IPS DF 4.7 (cell line): ENCODE measurements around the gene LRRK1.

ENCODE experiments used
- DNase-seq: peaks from one replicate; pipeline ENCODE4 v3.0.0-alpha.2; 2013; ENCODE audit warnings: low spot score; ENCODE audit errors: extremely low read depth

The LRRK1 gene, protein sequence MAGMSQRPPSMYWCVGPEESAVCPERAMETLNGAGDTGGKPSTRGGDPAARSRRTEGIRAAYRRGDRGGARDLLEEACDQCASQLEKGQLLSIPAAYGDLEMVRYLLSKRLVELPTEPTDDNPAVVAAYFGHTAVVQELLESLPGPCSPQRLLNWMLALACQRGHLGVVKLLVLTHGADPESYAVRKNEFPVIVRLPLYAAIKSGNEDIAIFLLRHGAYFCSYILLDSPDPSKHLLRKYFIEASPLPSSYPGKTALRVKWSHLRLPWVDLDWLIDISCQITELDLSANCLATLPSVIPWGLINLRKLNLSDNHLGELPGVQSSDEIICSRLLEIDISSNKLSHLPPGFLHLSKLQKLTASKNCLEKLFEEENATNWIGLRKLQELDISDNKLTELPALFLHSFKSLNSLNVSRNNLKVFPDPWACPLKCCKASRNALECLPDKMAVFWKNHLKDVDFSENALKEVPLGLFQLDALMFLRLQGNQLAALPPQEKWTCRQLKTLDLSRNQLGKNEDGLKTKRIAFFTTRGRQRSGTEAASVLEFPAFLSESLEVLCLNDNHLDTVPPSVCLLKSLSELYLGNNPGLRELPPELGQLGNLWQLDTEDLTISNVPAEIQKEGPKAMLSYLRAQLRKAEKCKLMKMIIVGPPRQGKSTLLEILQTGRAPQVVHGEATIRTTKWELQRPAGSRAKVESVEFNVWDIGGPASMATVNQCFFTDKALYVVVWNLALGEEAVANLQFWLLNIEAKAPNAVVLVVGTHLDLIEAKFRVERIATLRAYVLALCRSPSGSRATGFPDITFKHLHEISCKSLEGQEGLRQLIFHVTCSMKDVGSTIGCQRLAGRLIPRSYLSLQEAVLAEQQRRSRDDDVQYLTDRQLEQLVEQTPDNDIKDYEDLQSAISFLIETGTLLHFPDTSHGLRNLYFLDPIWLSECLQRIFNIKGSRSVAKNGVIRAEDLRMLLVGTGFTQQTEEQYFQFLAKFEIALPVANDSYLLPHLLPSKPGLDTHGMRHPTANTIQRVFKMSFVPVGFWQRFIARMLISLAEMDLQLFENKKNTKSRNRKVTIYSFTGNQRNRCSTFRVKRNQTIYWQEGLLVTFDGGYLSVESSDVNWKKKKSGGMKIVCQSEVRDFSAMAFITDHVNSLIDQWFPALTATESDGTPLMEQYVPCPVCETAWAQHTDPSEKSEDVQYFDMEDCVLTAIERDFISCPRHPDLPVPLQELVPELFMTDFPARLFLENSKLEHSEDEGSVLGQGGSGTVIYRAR (N-terminal part only)

DNA sequence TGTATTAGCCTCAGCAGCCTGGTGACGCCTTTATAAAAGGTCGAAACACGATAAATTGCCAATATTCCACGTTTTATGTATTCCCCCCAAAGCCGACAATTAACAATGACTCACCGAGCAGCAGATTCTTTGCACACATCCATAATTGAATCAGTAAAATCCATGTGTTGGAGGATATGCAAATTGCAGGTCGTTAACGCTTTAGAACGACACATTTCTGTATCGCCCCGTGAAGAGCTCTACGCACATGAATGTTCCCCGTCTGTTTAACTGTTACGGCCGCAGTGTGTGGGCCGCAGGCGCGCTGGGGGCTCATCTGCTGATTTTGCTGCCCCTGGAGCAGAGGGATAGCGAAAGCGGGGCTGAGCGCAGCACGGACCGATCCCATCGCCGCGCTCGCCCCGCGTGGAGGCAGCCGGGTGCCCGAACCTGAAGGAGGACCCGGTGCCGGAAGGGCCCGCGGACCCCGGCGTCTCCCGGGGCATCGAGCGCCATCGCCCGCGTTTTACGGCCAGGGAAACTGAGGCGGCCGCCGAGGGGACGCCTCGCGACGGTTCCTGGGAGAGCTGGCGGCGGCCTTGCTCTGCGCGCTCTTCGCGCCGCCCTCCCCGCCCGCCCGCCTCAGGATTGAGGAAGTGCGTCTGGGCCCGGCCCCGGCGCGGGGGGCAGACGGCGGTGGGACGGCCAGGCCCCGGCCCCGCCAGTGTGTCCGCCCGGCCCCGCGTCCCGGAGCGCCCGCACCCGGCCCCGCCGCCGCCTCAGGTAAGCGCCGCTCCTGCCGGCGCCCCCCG is at the start of gene LRRK1:
Gene LRRK1 (plus strand): TSS at position 668 of the 791 bp plus-strand sequence. CDS start 5,276 bp downstream, outside the sequence.
- DNase-seq, result no peak

DNA sequence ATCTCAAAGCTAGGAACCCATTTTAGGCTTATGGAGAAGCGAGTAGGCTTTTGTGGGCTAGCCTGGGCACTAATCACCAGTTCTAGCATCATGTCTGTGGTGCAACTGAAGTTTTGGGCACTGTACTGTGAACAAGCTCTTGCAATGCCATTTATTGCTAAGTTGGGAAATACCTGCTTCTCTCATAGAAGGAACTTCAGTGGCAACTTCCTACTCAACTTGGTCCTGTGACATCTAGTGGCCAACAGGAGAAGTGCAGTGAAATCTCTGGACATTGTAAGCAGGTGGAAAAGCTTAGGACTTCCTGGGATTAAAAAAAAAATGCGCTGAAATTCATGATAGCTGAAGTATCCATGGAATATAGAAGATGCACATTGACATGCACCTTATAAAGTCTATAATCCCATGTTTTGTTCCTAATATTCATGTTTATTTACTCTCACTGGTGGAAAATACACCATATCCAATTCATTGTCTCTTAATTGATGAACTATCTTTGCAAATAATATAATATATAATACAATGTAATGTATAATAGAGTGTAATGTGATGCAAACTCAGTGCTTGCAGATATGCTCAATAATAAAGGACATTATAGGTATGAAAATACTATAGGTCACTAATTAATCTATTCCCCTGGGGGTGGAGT is 46.0 kb upstream of the LRRK1 start:
- DNase-seq, result no peak

DNA sequence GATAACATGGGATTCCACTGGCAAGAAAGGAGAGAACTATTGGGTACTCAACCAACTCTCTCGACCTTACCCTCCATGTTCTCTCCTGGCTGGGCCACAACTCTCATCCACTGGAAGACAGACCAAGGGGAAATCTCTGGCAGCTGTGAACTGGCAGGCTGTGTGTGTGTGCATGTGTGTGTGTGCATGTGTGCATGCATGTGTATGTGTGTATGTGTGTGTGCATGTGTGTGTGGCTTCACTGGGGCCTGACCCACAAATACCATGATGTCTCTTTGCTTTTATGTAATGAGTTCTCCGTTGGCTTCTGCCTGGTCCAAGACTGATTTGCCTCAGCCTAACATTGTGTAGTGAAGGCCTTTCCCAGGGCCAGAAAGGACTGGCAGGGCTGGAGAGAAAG is 43.7 kb upstream of the LRRK1 start:
- DNase-seq, result no peak

DNA sequence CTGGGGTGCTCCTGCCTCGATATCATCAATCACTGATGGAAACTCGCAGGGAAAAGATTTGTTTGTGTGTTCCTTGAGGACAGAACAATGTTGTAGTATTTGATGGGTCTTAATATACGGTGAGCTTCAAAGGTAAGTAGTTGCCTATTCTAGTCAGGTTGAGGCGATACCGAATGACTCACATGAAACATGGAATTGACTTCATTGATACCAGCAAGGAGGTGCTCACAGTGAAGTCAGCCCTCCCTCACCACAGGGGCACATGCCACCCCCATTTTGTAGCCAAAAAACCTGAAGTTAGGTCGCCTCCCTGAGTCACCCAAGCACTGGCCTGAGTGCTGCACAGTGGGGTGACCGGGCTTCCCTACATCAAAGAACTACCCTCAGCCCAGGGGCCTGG is 43.2 kb upstream of the LRRK1 start:
- no peak for DNase-seq

DNA sequence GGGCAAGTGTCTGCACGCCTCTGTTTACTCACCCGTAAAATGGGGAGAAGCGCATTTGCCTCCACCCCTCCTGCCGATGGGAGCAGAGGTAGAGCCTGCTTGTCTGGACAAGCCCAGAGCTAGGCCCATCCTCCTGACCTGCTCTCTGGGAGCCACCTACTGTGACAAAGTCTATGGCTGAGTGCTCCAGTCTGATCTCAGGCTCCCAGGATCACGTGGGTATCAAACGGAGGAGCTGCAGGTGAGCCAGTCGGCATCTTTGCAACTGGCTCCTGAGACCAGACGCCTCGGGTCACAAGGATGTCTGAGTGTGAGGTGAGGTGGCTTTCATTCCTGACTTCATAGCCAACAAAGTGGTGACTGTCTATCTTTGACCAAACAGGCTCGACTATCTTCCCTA is 41.6 kb upstream of the LRRK1 start:
- no peak for DNase-seq

DNA sequence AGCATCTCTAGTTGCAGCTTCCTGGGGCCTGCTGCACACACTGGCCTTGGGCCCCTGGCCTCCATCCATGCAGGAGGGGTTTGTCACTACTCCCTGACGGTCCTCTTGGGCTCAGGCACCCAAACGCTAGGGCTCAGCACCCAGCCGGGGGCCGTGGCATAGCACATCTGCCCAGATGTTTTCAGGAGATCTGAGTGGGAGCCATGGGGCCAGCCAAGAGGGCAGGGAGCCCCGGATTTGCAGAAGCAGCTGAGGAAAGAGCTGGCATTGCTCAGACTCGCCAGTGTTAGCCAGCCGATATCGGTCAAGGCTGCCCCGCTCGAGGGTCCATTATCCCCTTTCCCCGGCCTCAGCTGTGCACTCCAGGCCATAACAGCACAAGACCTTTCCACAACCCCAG is 41.0 kb upstream of the LRRK1 start:
- no peak for DNase-seq

DNA sequence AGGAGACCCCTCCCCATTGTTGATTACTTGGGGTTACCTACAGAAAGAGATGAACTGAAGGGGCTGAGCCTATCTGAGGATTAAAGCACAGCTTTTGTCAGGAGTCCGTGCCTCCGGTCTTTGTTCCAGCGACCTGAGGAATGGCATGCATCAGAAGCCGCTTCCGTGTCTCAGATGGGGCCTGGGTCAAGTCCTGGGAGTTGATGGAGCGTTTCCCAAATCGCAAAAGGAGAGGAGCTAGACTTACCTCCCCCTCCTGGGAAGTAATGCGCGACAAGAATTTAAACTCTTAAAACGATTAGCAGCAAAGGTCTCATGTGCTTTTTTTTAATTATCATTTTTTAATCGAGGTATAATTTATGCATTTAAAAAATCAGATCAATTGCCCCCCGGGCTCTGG is 40.5 kb upstream of the LRRK1 start:
- DNase-seq, result no peak

DNA sequence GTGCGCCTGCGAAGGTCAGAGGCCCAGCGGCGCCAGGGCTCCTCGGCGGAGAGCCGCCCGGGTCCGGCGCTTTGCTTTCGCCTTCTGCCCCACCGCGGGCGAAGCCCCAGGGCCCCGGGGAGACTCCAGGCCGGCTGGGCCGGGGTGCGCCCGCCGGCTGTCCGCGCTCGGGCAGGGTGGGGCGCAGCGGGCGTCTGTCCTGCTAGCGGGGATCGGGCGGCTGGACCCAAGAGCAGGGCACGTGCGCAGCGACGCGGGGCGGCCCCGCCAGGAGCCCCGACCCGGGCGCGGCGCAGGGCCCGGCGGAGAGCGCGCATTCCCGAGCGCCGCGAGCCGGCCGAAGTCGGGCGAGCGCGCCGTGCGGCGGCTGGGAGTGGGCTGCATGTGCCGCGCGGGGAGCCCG is 40.1 kb upstream of the LRRK1 start:
- no peak for DNase-seq

DNA sequence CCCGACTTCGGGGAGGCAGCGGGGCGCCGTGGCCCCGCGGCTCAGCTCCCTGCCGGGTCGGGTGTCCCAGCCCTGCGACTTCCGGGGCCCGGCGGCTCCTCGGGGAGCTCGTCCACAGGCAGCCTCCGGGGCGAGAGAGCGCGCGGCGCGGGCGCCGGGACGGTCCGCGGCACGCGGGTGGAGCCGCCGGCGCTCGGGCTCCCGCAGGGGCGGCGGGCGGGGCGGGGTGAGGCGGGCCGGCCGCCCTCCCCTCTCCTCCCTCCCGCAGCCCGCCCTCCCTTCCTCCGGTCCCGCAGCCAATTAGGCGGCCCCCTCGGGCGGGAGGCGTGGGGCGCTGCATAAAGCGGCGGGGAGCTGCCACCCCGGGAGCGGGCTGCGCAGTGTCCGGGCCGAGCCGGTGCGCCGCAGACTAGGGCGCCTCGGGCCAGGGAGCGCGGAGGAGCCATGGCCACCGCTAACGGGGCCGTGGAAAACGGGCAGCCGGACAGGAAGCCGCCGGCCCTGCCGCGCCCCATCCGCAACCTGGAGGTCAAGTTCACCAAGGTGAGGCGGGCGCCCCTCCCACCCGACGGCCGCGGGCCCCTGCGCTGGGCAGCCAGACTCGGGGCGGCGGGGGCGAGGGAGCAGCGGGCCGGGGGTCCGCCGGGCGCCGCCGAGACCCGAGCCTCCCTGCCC is 39.6 kb upstream of the LRRK1 start, which contains the start of gene ALDH1A3:
Gene ALDH1A3 (plus strand): TSS at position 368 of the 675 bp plus-strand sequence. CDS start 77 bp downstream, at position 445.
- DNase-seq, result no peak

DNA sequence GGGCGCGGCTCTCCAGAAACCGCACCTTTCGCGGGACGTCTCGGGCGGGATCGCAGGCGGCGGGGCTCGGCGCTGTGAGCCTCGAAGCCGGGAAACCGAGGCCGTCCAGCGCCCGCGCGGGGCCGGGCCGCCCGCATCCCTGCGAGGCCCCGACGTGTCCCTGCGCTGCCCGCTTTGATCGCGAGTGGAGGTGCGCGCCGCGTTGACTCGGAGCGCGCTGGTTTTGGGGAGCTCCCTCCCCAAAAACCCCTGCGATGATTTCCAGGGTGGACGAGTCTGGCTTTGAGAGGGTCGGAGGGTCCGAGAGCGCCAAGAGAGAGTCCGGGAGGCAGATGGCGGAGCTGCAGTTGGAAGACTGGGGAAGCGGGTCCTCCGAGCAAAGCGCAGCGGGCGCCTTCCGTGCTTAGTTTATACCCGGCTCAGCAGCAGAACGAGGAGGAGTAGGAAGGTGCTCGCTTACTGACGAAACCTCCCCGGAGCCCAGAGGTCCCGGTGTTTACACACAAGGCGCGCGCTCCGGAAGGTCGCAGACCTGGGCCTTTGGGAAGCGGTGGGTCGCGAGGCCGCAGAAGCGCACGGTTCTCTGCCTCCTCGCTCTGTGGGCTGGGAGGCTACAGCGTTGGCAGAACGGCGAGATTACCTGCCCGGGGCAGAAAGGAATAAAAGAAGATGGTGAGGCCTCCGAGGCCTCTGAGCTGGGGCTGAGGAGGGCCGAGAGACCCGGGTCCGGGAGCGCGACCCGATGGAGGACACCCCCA is 38.8 kb upstream of the LRRK1 start:
- DNase-seq, result no peak

DNA sequence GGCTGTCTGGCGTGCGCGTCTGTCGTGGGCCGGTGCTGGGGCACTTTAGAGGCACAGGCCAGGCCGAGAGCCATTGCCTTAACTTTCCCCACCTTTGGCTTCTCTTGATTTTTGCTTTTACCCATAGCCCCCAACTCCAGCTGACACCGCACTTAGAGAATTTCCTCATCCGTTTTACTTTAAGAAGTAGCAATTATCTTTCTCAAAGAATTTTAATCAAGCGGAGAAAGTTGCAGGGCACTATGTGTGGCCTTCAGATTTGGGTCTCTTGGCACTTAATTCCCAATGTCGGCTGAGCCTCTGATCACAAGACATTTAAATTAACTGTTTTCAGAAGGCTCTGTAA is 38.3 kb upstream of the LRRK1 start:
- no peak for DNase-seq

DNA sequence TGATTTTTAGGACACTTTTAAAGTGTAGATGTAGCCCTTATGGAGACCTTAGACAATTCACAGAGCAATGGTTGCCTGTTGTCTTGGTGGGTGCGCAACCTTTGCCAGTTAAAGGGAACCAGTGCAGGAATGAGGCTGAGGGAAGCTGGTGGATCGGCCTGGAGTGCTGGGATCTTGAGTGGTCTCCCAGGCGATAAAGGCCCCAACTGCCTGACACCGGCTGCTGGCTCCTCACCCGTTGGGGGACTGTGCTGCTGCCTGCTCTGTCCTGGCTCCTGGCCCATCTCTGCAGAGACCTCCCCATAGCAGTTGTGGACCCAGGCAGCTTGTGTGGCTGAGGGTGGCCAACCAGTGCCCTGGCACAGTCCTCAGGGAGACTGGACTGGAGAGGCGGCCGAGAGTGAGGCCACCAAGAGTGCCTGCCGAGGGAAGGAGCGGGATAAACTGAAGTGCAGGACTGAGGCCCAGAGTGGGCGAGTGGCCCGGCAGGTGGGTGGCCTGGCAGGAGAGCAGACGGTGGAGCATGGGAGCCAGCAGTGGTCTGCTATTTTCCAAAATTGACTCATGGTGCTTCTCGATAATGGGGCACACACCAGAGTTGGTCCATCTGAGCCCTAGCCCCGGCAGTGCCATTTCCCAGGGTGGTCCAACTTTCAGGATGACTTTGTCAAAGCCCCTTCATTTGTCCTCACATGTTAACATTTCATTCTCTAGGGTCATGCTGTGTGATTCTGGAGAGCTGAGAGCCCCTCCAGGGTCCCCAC is 37.4 kb upstream of the LRRK1 start:
- DNase-seq, result no peak

DNA sequence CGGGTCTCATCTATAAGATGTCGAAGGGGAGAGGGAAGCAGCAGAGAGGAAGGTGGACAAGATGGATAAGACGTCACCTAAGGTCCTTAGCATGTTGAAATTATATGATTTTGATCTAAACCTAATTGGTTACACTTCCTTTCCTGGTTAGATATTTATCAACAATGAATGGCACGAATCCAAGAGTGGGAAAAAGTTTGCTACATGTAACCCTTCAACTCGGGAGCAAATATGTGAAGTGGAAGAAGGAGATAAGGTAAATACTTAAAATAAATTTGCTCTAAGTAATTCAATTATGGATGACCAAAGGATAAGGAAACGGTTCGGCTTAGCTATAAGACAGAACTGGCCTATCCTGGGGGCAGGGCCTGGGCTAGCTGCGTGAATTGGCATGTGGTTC is 34.0 kb upstream of the LRRK1 start:
- no peak for DNase-seq

DNA sequence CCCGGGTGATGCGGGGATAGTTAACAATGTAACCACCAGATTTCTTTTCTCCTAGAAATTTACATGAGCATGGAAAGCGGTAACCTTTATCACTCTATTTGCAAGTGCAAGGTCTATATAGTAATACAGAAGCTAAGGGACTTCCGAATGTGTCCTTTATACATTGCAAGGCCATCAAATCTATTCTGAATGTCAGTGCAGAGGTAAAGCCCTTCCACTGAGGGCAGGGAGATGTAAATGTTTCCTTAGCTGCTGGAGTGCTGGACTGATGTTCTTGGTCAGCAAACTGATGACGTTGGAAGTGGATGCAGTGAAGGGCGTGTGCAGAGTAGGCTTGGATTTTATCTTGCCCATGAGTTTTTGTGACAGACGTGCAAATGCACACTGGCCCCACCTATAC is 33.3 kb upstream of the LRRK1 start:
- no peak for DNase-seq

DNA sequence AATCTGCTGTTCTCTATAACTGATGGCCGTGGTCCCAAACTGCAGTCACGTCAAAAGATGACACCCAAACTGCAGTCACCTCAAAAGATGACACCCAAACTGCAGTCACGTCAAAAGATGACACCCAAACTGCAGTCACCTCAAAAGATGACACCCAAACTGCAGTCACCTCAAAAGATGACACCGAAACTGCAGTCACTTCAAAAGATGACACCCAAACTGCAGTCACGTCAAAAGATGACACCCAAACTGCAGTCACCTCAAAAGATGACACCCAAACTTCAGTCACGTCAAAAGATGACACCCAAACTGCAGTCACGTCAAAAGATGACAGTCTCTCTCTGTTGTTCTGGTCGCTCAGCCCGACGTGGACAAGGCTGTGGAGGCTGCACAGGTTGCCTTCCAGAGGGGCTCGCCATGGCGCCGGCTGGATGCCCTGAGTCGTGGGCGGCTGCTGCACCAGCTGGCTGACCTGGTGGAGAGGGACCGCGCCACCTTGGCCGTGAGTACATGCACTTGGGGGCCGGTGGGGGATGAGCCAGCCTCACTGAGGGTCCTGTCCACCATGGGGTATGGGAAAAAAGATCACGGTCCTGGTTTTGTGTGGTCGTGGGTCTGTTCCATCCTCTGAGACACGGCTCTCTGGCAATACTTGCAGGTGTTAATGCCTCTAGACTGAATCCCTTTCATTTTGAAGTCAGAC is 31.8 kb upstream of the LRRK1 start:
- no peak for DNase-seq

DNA sequence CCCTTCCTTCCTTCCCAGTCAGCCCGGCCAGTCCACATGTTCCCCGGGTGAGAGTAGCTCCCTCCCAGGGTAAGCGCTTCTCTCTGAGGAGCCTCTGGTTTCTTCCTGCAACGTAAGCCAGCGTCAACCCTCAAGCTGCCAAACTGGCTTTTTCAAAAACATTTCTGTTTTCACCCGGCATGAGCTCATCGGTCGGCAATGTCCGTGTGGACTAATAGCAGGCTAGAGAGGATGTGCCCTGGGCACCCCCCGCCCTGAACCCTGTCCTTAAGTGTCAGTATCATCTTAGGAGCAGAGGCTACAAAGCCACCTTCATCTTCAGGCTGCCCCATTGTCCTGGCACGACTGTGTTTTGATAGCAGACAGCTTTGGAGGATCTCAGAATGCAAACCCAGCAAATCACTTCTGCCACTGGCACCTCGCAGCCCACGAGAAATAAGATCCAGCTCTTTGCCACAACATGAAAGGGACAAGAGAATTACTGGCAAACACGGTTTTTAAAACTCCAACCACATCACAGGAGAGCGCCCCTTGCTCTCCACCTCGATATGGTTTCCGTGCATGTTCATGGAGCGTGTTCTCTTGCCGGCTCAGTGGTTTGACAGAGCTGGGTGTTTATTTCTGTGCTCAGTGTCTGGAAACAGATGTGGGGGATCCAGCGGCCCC is 29.6 kb upstream of the LRRK1 start:
- DNase-seq, result no peak

DNA sequence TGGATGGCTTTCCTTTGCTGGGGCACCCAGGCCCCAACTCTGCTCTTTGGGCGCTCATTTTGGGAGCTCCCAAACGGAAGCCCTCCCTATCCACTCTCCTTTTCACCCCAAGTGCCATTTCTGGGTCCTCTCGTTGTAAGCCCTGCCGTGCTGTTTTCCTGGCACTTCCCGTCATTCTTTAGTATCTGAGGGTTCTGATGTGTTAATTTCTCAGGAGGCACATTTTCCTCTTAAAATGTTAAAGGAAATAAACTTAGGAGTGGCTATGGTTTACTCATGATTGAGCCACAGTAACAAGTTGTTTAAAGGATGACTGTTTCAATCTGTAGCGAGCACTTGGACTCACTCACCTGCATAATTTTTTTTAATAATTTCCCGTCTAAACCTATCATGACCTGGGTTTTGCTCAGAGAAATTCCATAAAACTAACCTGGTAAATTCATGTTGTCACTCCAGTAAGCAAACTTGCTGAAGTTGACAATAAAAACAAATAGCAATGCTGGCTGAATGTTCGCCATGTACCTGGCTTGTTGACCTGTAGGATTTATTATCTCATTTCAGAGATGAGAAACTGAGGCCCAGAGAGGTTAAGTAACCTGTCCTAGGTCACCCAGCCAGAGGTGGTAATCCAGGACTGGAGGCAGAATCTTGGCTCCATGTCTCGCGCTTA is 29.0 kb upstream of the LRRK1 start:
- no peak for DNase-seq
